Activated CD4-positive, alpha-beta T cell treated with anti-CD3 and anti-CD28 coated beads, Interleukin-10, Interleukin-2, amounts not matched to agents 100 ng/mL and 50 ng/mL, durations not matched to agents 16 hours and 8 hours (primary cell): Measurements from ENCODE around the gene CYB561A3.

ENCODE experiments used
- DNase-seq: peaks from one replicate; pipeline ENCODE4 v3.0.0-alpha.2; 2020

The CYB561A3 gene

GRCh38 chr11:61309739-61310138 lies 51.9 kb downstream of the CYB561A3 start:
- peak; percentile 42 for DNase-seq

DNA sequence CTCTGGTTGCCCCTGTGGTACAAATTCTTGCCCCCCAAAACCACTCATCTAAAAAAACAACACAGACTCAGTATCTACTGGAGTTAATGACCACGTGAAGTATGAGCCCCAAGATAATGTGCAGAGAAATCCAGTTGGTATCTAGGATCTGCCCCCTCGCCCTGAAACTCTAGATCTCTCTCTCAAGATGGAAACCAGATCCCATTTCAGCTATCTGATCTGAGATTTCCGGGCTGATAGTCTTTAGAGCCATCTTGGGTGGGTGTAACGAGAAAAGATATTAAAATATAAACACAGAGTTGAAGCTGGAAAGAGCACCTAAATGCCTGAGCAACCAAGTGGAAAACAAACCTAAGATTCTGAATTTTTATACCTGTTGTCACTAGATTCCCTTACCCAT lies 52.5 kb downstream of the CYB561A3 start:
- no peak for DNase-seq

- DNase-seq, result no peak
These were observed 54.3 kb downstream of the CYB561A3 start for GRCh38 chr11:61307354-61307753.

- no peak for DNase-seq
These were observed 55.5 kb downstream of the CYB561A3 start for GRCh38 chr11:61306221-61306620.

- DNase-seq, result no peak
These were observed 56.3 kb downstream of the CYB561A3 start for GRCh38 chr11:61305417-61305816.

- no peak for DNase-seq
These were observed 58.0 kb downstream of the CYB561A3 start for GRCh38 chr11:61303725-61304124.

GRCh38 chr11:61302550-61302949 lies 59.1 kb downstream of the CYB561A3 start:
- no peak for DNase-seq
